K562 (cell line): ENCODE measurements around the gene NCBP2. TPM values are rescaled to one million over a fixed set of nuclear protein-coding genes. Genes with fewer than 3 reads are reported as not detected.

Experiments
- ATAC-seq: fragments of 200-7000 bp; cut with Tn5 transposase; 3 replicates; pipeline ENCODE4 v1.9.1; 2020; ENCODE audit warnings: moderate library complexity
- BruUV-seq: library from RNA; stranded (reverse); fragments of 400-500 nt; replicated peaks from 2 replicates; lab custom pipeline; 2021; lab: Mats Ljungman, UMichigan
- CTCF ChIA-PET: fragments of 300-600 bp; formaldehyde crosslinking; extraction: SDS; loops from one replicate; lab custom pipeline; 2021; ENCODE audit warnings: low intra/inter-chr PET ratio; lab: Yijun Ruan, JAX
- POLR2A ChIA-PET: fragments of 300-600, 350-650 bp; sonication (Branson Sonifier 250); formaldehyde crosslinking; extraction: SDS; loops from one replicate; lab custom pipeline; 2021; ENCODE audit warnings: antibody characterized with exemption, inconsistent platforms; lab: Yijun Ruan, JAX
- DNase-seq, 4 experiments: peaks; one replicate each; pipeline versions ENCODE4 v3.0.0 to v3.0.0-alpha.2; 2011 to 2018; ENCODE audit warnings: low spot score in 3 of 4, mixed read lengths in 3 of 4; ENCODE audit errors: extremely low read depth in 1 of 4
- FAIRE-seq: peaks from 2 replicates; lab custom pipeline; 2011; peaks lifted over from hg19 to GRCh38; lab: Jason Lieb, UNC
- H2AFZ ChIP-seq: 2 replicates; pipeline ENCODE4 v1.6.0; 2011; ENCODE audit warnings: low read depth, low read length, control low read depth, inconsistent platforms
- H3K27ac ChIP-seq: fragments of 200-600 bp; 3 replicates; pipeline ENCODE4 v1.8.0; 2011; ENCODE audit warnings: low read depth, mild to moderate bottlenecking, control low read depth, inconsistent platforms, low read length, moderate library complexity, mixed read lengths; ENCODE audit errors: extremely low read depth
- H3K27me3 ChIP-seq, 2 experiments: fragments of 300-600 bp in 1 of 2; 2 replicates in 1 of 2; 3 replicates in 1 of 2; pipeline versions ENCODE4 v1.6.0 to v1.8.0; 2011; ENCODE audit warnings: inconsistent platforms in 2 of 2, low read length in 2 of 2, mild to moderate bottlenecking in 1 of 2, mixed read lengths in 1 of 2, moderate library complexity in 1 of 2; ENCODE audit not compliant: control insufficient read depth in 2 of 2, insufficient read depth in 2 of 2
- H3K36me3 ChIP-seq: fragments of 300-600 bp; 3 replicates; pipeline ENCODE4 v1.8.0; 2011; ENCODE audit warnings: mild to moderate bottlenecking, low read length, inconsistent platforms; ENCODE audit not compliant: control insufficient read depth, insufficient read depth
- H3K4me1 ChIP-seq, 2 experiments: fragments of 200-600 bp in 1 of 2; replicated peaks in 1 of 2; 2 replicates in 1 of 2; 3 replicates in 1 of 2; pipeline versions ENCODE4 v1.5.1 to v1.8.0; 2011; ENCODE audit warnings: inconsistent platforms in 2 of 2, low read length in 2 of 2, mild to moderate bottlenecking in 1 of 2, mixed read lengths in 1 of 2, moderate library complexity in 1 of 2; ENCODE audit not compliant: control insufficient read depth in 2 of 2, insufficient read depth in 2 of 2
- H3K4me2 ChIP-seq: 2 replicates; pipeline ENCODE4 v1.6.1; 2011; ENCODE audit warnings: low read length, control low read depth, inconsistent platforms, mixed read lengths; ENCODE audit not compliant: insufficient read depth
- H3K4me3 ChIP-seq: fragments of 200-600 bp; sonication (generic), shearing (Covaris generic); 2 replicates; pipeline ENCODE4 v1.5.1; 2016; ENCODE audit warnings: control low read depth, inconsistent platforms
- H3K79me2 ChIP-seq: fragments of 200-600 bp; 3 replicates; pipeline ENCODE4 v1.8.0; 2011; ENCODE audit warnings: low read length, inconsistent platforms; ENCODE audit not compliant: control insufficient read depth, insufficient read depth
- H3K9ac ChIP-seq, 2 experiments: 2 replicates each; pipeline versions ENCODE4 v1.6.0 to v1.6.1; 2011; ENCODE audit warnings: low read depth in 2 of 2, low read length in 2 of 2, control low read depth in 1 of 2, inconsistent platforms in 1 of 2, mild to moderate bottlenecking in 1 of 2, mixed read lengths in 1 of 2; ENCODE audit not compliant: insufficient read depth in 1 of 2
- H3K9me1 ChIP-seq: one replicate; pipeline ENCODE4 v1.6.0; 2011; ENCODE audit warnings: inconsistent platforms, mild to moderate bottlenecking, low read length, moderate library complexity; ENCODE audit not compliant: control insufficient read depth, insufficient read depth
- H3K9me3 ChIP-seq: replicated peaks from 2 replicates; pipeline ENCODE4 v1.5.1; 2011; ENCODE audit warnings: low read depth, low read length, inconsistent platforms; ENCODE audit not compliant: control insufficient read depth, insufficient read depth
- H4K20me1 ChIP-seq: replicated peaks from 2 replicates; pipeline ENCODE4 v1.6.1; 2011; ENCODE audit warnings: low read length, inconsistent platforms, mixed read lengths; ENCODE audit not compliant: control insufficient read depth, insufficient read depth
- CCNT2 ChIP-seq: IDR thresholded peaks from 2 replicates; pipeline ENCODE4 v1.6.1; 2011; ENCODE audit warnings: borderline replicate concordance, low read depth, mild to moderate bottlenecking, moderate library complexity, mixed read lengths, low read length; ENCODE audit not compliant: insufficient read length; ENCODE audit errors: extremely low read depth
- HNRNPL ChIP-seq: fragments of 200-400 bp; formaldehyde crosslinking; IDR thresholded peaks from 2 replicates; pipeline ENCODE4 v1.6.1; 2017; ENCODE audit warnings: low read depth, mild to moderate bottlenecking, low read length
- HOMEZ ChIP-seq: fragments of 250-450 bp; sonication (Bioruptor Pico); IDR thresholded peaks from 2 replicates; pipeline ENCODE4 v1.4.0; 2020; ENCODE audit warnings: mild to moderate bottlenecking, moderate library complexity
- ILF3 ChIP-seq: fragments of 450-650 bp; IDR thresholded peaks from 2 replicates; pipeline ENCODE4 v1.6.1; 2018; ENCODE audit warnings: antibody characterized with exemption, mild to moderate bottlenecking, moderate library complexity, borderline replicate concordance
- MYBL2 ChIP-seq, 2 experiments: fragments of 450-650 bp in 1 of 2; sonication (generic) in 1 of 2; formaldehyde crosslinking in 1 of 2; IDR thresholded peaks; 2 replicates each; pipeline versions ENCODE4 v1.6.1 to v1.8.1; 2017 to 2022; ENCODE audit warnings: borderline replicate concordance in 1 of 2, inconsistent platforms in 1 of 2, low read depth in 1 of 2, mild to moderate bottlenecking in 1 of 2, missing genetic modification reagents in 1 of 2, moderate library complexity in 1 of 2
- MYC ChIP-seq, 2 experiments: fragments of 250-450 bp in 1 of 2; sonication (Bioruptor Pico) in 1 of 2; IDR thresholded peaks; 2 replicates each; pipeline versions ENCODE4 v1.5.1 to v1.6.1; 2012 to 2021; ENCODE audit warnings: low read depth in 2 of 2, borderline replicate concordance in 1 of 2, improper control_type of control experiment in 1 of 2, low read length in 1 of 2, mild to moderate bottlenecking in 1 of 2, moderate library complexity in 1 of 2
- POLR3A ChIP-seq: IDR thresholded peaks from 2 replicates; pipeline ENCODE4 v1.6.1; 2011; ENCODE audit warnings: borderline replicate concordance, mild to moderate bottlenecking, moderate library complexity; ENCODE audit not compliant: insufficient read length, insufficient read depth; ENCODE audit errors: extremely low read depth
- PRPF4 ChIP-seq: fragments of 200-400 bp; formaldehyde crosslinking; IDR thresholded peaks from one replicate; pipeline ENCODE4 v1.6.1; 2017; ENCODE audit warnings: low read length, low read depth, mild to moderate bottlenecking; ENCODE audit not compliant: insufficient read depth, poor library complexity, severe bottlenecking
- TAL1 ChIP-seq: fragments of 450-650 bp; IDR thresholded peaks from 2 replicates; pipeline ENCODE4 v1.6.1; 2016; ENCODE audit warnings: mild to moderate bottlenecking
- TCF3 ChIP-seq: sonication (generic); formaldehyde crosslinking; IDR thresholded peaks from 2 replicates; pipeline ENCODE4 v1.4.0; 2020; ENCODE audit warnings: mild to moderate bottlenecking, missing genetic modification reagents
- TCFL5 ChIP-seq: fragments of 250-450 bp; sonication (Bioruptor Pico); conservative IDR thresholded peaks from 2 replicates; pipeline ENCODE4 v1.6.1; 2021; ENCODE audit warnings: mild to moderate bottlenecking, moderate library complexity, matching md5 sums
- ZNF23 ChIP-seq: fragments of 250-450 bp; sonication (Bioruptor Pico); IDR thresholded peaks from 2 replicates; pipeline ENCODE4 v1.4.0; 2020; ENCODE audit warnings: mild to moderate bottlenecking
- ZNF354B ChIP-seq: fragments of 250-450 bp; sonication (Bioruptor Pico); IDR thresholded peaks from 2 replicates; pipeline ENCODE4 v1.4.0; 2020
- ZNF696 ChIP-seq: fragments of 250-450 bp; sonication (Bioruptor Pico); conservative IDR thresholded peaks from 2 replicates; pipeline ENCODE4 v1.4.0; 2020; ENCODE audit warnings: mild to moderate bottlenecking, moderate library complexity
- whole genome bisulfite sequencing: fragments of 100-300 bp; shearing (Covaris generic); methylation state at CpG from one replicate; pipeline ENCODE4 v1.1.6; 2016; ENCODE audit warnings: low coverage, mixed read lengths; ENCODE audit not compliant: insufficient coverage; ENCODE audit errors: missing lambda C conversion rate; 5-methylcytosine and 5-hydroxymethylcytosine counted together
- in situ Hi-C: fragments of 300-500 bp; cut with MboI; formaldehyde crosslinking; loops from 4 replicates; pipeline ENCODE4 v1.15.0; 2018; ENCODE audit warnings: inconsistent platforms, mixed read lengths
- intact Hi-C: fragments of 100-400 bp; cut with micrococcal nuclease; formaldehyde crosslinking; loops from 2 replicates; pipeline ENCODE4 v1.14.2; 2022
- polyA plus RNA-seq, 8 experiments: library from polyadenylated mRNA; depleted of rRNA in 4 of 8; stranded (reverse) in 5 of 8; unstranded in 3 of 8; fragments of >200 nt; fragmentation: Nextera tagmentation in 2 of 8; fragmentation: Illumina TruSeq in 1 of 8; extraction: Ambion mirVana in 2 of 8; extraction: Trizol in 1 of 8; gene quantifications; 2 replicates each; pipeline versions ENCODE4 v1.2.1 to v1.2.3, GENCODE V29; 2011 to 2014; ENCODE audit warnings: inconsistent platforms in 1 of 8, missing spikeins in 1 of 8
- total RNA-seq, 7 experiments: library from RNA; depleted of rRNA in 6 of 7; stranded (reverse); fragments of >200 nt in 6 of 7; fragmentation: Illumina TruSeq in 2 of 7; extraction: Trizol in 2 of 7; gene quantifications; 2 replicates each; pipeline versions ENCODE4 v1.2.1 to v1.2.3, GENCODE V29; 2011 to 2021; ENCODE audit warnings: low replicate concordance in 1 of 7

Gene NCBP2
- total and polyA plus RNA-seq, 9 of the 15 experiments (the other 6 are each of a cell fraction or from before 2014, with no cell fraction given): 56.4 to 102 (median 82.3) TPM

DNA sequence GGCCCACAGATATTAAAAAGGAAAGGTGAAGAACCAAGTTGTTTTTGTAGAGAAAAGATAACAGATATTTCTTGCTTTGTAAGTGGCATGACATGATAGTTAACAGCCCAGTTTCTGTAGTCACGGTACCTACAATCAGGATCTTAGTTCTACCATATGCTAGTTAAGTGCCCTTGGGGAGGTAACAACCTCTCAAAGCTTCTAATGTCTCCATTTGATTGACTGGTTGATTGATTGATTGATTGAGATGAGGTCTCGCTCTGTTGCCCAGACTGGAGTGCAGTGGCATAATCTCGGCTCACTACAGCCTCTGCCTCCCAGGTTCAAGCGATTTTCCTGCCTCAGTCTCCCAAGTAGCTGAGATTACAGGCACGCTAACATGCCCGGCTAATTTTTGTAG, 46.1 kb downstream of the NCBP2 start (continued):
- TF ChIP-seq PRPF4 (no peak), MYBL2 (IDR thresholded peaks at IDR 0.05; ENCODE audit: low read depth) (no peak), MYBL2 (CRISPR knock-in tag; IDR thresholded peaks at IDR 0.05; ENCODE audit: borderline replicate concordance) (no peak)

GRCh38 chr3:196894557-196895295, 47.6 kb downstream of the NCBP2 start:
- no peak overlapping the region for H2AFZ ChIP-seq
- H3K79me2 ChIP-seq: peaks cover 68% of the 10 kb centered on the region
- H3K9me1 ChIP-seq: no peaks in the 10 kb centered on the region
- H3K4me2 ChIP-seq: no peak overlapping the region
- H3K27me3 ChIP-seq: no peaks in the 10 kb centered on the region
- ATAC-seq: no peak
- POLR2A ChIA-PET: interaction anchor here (0.6 kb wide), 1 partner anchor 20 kb away, joined by 3 read pairs; no protein-coding TSS in a partner anchor
- no TSS peak for BruUV-seq
- CTCF ChIA-PET: no interaction called here
- no peak overlapping the region for H3K9ac ChIP-seq
- TF ChIP-seq ILF3 (no peak), TAL1 (no peak), ZNF354B (CRISPR knock-in tag) (no peak), TCF3 (CRISPR knock-in tag) (no peak), HOMEZ (no peak), CCNT2 (no peak), POLR3A (no peak), HNRNPL (no peak), TCFL5 (CRISPR knock-in tag) (no peak), ZNF696 (CRISPR knock-in tag) (no peak), ZNF23 (CRISPR knock-in tag) (no peak), MYC (IDR thresholded peaks at IDR 0.05; ENCODE audit: low read depth, low read length) (no peak), MYC (CRISPR knock-in tag; IDR thresholded peaks at IDR 0.05; ENCODE audit: borderline replicate concordance, low read depth) (no peak)
- H3K4me1 ChIP-seq: peaks cover 3 to 9% of the 10 kb centered on the region in 2 experiments; a peak in 2 of 5 replicates
- no peaks in the 10 kb centered on the region for H4K20me1 ChIP-seq
- no peak overlapping the region for H3K27ac ChIP-seq
- peaks cover 21% of the 10 kb centered on the region for H3K36me3 ChIP-seq
- in situ Hi-C loops (no loop called here), intact Hi-C loops (no loop called here)
- DNase-seq: no peak
- no peak overlapping the region for H3K4me3 ChIP-seq
- WGBS: 94% methylated on average over 11 of the region's 13 CpGs
- no peak for FAIRE-seq
- H3K9me3 ChIP-seq: no peaks in the 10 kb centered on the region
